Tibial artery (tissue), 4 donors: Measurements from ENCODE around the gene TRIM65.

Source experiments
- DNase-seq, 2 donors: peaks; one replicate each; pipeline ENCODE4 v3.0.0-alpha.2; 2019
- H3K27ac ChIP-seq, 2 donors: fragments of 200-600 bp; sonication (generic) in 1 of 2; 1 replicate in 1 of 2; 2 replicates in 1 of 2; pipeline ENCODE4 v1.5.1; 2018 to 2019; ENCODE audit warnings: mild to moderate bottlenecking in 1 of 2
- H3K27me3 ChIP-seq, 2 donors: fragments of 200-600 bp; sonication (generic) in 1 of 2; one replicate each; pipeline versions ENCODE4 v1.5.1 to v1.6.0; 2016 to 2019
- H3K36me3 ChIP-seq, 3 donors: fragments of 200-600 bp; sonication (generic) in 2 of 3; one replicate each; pipeline ENCODE4 v1.5.1; 2016 to 2019; ENCODE audit warnings: mild to moderate bottlenecking in 2 of 3
- H3K4me1 ChIP-seq, 4 donors: fragments of 200-600 bp; sonication (generic) in 2 of 4; 1 replicate in 3 of 4; 2 replicates in 1 of 4; pipeline ENCODE4 v1.5.1; 2016 to 2019
- H3K4me3 ChIP-seq, 2 donors: fragments of 200-600 bp; sonication (generic) in 1 of 2; 1 replicate in 1 of 2; 2 replicates in 1 of 2; pipeline ENCODE4 v1.5.1; 2018 to 2019; ENCODE audit warnings: mild to moderate bottlenecking in 2 of 2
- H3K9me3 ChIP-seq, 3 donors: fragments of 200-600 bp; sonication (generic) in 1 of 3; one replicate each; pipeline ENCODE4 v1.5.1; 2016 to 2019
- intact Hi-C: fragments of 100-400 bp; cut with DNase I; formaldehyde crosslinking; loops from one replicate; pipeline ENCODE4 v1.15.0; 2023; ENCODE audit warnings: low total_unique reads
- TF ChIP-seq, protein P1 (sequence below), 2 experiments: fragments of 200-600 bp in 1 of 2; fragments of 450-650 bp in 1 of 2; IDR thresholded peaks; one replicate each; pipeline ENCODE4 v1.5.1; 2017 to 2019; ENCODE audit warnings: antibody characterized with exemption in 2 of 2, mild to moderate bottlenecking in 1 of 2, moderate library complexity in 1 of 2

The TRIM65 gene

DNA sequence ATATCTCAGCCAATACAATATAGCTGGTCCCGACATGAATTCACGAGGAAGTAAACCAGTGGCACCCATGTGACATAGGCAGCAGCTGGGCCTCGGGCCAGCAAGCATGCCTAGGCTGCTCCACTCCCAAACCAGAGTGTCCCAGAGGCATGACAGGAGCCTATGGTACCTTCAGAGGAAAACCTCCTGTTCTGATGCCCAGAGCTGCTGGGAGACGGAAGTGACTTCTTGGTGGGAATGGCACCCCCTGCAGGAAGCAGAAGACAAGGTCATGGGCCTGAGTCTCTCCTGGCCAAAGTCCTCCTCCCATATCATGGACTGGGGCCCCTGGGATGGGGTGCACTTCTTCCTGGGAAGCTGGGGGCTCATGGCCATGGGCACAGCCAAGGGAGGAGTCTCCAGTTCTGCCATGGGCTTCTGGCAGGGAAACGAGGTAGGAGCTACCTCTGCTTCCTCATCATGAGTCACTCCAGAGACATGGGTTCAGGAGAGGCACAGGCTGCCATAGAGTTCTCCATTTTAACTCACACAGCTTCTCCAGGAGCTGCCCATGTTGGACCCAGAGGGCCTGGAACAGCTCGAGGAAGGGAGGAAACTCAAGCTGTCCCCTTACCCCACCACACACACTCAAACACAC lies 30.7 kb upstream of the TRIM65 start:
- no peaks in the 10 kb centered on the region for H3K27me3 ChIP-seq
- H3K27ac ChIP-seq: no peak overlapping the region
- no peaks in the 10 kb centered on the region for H3K9me3 ChIP-seq
- DNase-seq: no peak
- peaks cover 0 to 35% (median 22%) of the 10 kb centered on the region in 3 donors for H3K36me3 ChIP-seq
- TF ChIP-seq, protein P1, sequence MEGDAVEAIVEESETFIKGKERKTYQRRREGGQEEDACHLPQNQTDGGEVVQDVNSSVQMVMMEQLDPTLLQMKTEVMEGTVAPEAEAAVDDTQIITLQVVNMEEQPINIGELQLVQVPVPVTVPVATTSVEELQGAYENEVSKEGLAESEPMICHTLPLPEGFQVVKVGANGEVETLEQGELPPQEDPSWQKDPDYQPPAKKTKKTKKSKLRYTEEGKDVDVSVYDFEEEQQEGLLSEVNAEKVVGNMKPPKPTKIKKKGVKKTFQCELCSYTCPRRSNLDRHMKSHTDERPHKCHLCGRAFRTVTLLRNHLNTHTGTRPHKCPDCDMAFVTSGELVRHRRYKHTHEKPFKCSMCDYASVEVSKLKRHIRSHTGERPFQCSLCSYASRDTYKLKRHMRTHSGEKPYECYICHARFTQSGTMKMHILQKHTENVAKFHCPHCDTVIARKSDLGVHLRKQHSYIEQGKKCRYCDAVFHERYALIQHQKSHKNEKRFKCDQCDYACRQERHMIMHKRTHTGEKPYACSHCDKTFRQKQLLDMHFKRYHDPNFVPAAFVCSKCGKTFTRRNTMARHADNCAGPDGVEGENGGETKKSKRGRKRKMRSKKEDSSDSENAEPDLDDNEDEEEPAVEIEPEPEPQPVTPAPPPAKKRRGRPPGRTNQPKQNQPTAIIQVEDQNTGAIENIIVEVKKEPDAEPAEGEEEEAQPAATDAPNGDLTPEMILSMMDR (IDR thresholded peaks at IDR 0.05): no peak
- intact Hi-C loops: no loop called here
- no peaks in the 10 kb centered on the region for H3K4me1 ChIP-seq
- no peak overlapping the region for H3K4me3 ChIP-seq

DNA sequence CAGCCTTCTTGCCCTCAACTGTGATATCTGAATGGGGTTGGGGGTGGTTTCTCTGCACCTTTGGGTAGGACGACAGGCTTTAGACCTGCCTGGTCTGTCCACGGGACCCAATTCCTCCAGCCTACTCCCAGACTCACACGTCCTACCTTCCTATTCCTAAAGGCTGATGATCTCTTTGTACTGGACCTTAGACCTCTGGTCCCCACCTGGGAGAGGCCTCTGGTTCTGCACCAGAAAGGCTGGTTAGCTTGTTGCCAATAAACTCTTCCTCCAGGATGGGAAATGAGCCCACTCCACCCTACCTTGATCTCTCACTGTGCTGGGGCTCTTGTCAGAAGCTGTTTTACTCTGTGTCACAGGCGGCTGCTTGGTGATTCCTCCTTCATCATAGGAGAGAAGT lies 29.7 kb upstream of the TRIM65 start:
- Histone ChIP-seq H3K4me1 (no peaks in the 10 kb centered on the region), H3K4me3 (no peak overlapping the region), H3K27me3 (no peaks in the 10 kb centered on the region), H3K36me3 (peaks cover 0 to 44% (median 22%) of the 10 kb centered on the region in 3 donors), H3K9me3 (no peaks in the 10 kb centered on the region), H3K27ac (no peak overlapping the region)
- intact Hi-C loops: no loop called here
- DNase-seq: no peak
- TF ChIP-seq, protein P1 (IDR thresholded peaks at IDR 0.05): no peak

- no peaks in the 10 kb centered on the region for H3K9me3 ChIP-seq
- no peaks in the 10 kb centered on the region for H3K27me3 ChIP-seq
- H3K27ac ChIP-seq: no peak overlapping the region
- no peak overlapping the region for H3K4me3 ChIP-seq
- DNase-seq: no peak
- H3K36me3 ChIP-seq: peaks cover 0 to 44% (median 22%) of the 10 kb centered on the region in 3 donors
- TF ChIP-seq, protein P1 (IDR thresholded peaks at IDR 0.05): no peak
- intact Hi-C loops: no loop called here
- H3K4me1 ChIP-seq: no peaks in the 10 kb centered on the region
Observed at GRCh38 chr17:75925912-75926311, 29.2 kb upstream of the TRIM65 start.

DNA sequence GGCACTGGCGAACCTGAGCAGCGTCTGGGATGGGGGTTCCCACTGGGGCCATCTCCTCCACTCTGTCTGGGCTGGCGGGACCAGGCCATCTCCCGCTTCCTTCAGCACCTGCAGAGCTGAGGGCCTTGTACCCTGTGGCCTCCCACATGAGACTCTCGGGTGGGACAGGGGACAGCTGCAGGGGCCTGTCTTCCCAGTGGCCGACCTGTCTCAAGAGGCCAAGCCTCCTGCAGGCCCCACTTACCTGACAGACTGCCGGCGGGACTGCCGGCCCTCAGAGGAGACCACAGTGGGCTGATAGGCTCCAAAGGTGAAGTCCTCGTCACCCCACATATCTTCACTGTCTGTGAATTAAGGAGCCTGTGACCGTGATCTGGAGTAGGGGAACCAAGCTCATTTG lies 28.4 kb upstream of the TRIM65 start:
- no peaks in the 10 kb centered on the region for H3K4me1 ChIP-seq
- intact Hi-C loops: no loop called here
- TF ChIP-seq, protein P1 (IDR thresholded peaks at IDR 0.05): no peak
- no peaks in the 10 kb centered on the region for H3K27me3 ChIP-seq
- no peaks in the 10 kb centered on the region for H3K9me3 ChIP-seq
- no peak for DNase-seq
- no peak overlapping the region for H3K27ac ChIP-seq
- H3K4me3 ChIP-seq: no peak overlapping the region
- H3K36me3 ChIP-seq: peaks cover 0 to 50% (median 22%) of the 10 kb centered on the region in 3 donors

DNA sequence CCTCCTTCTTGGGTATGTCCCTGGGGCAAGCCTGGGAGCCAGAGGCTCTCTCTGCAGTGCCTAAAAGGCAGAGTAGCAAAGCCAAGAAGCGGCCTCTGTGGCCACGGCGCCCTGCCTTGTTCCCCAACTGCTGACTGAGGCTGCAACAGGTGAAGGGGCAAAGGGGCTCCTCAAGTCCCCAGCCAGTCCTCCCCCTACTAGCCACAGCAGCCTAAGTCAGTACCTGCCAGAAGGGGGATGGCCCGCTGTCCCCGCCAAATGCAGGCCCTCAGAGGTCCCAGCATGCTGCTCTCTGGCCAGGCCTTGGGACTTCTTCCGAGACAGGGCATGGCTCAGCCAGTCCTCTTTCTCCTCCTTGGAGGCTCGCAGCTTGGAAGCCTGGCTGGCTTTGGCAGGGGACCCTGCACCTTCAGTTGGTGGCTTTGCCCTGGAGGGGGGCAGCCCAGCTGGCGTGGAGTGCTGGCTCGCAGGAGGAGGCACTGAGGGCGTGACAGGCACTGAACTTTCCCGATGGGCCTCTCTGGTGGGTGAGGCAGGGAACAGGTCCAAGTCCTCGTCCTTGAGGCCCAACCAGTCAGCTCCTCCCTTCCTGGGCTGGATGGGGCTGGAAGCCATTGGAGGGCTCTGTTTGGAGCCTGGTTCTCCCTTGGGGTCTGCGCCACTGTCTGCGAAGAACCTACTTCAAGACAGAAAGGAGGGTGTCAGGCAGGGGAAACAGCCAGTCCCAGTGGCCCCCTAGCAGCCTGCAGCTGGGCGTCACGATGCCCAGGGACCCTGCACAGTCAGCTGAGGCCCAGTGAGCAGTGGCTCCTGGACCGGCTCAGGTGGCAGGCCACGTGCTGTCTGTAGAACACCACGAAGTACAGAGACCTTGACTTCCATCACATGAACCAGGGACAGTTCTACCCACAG lies 26.5 kb upstream of the TRIM65 start:
- no peak for DNase-seq
- intact Hi-C loops: no loop called here
- Histone ChIP-seq H3K9me3 (no peaks in the 10 kb centered on the region), H3K27me3 (no peaks in the 10 kb centered on the region), H3K36me3 (peaks cover 0 to 62% (median 22%) of the 10 kb centered on the region in 3 donors), H3K4me1 (no peaks in the 10 kb centered on the region), H3K4me3 (no peak overlapping the region), H3K27ac (no peak overlapping the region)
- TF ChIP-seq, protein P1 (IDR thresholded peaks at IDR 0.05): no peak
